Raji (cell line): ENCODE results near the gene MESD.

ENCODE experiments used
- POLR2A ChIP-seq: IDR thresholded peaks from 2 replicates; pipeline ENCODE4 v1.6.1; 2011; ENCODE audit warnings: low read depth, low read length, control low read depth; ENCODE audit not compliant: insufficient read depth

MESD gene

DNA sequence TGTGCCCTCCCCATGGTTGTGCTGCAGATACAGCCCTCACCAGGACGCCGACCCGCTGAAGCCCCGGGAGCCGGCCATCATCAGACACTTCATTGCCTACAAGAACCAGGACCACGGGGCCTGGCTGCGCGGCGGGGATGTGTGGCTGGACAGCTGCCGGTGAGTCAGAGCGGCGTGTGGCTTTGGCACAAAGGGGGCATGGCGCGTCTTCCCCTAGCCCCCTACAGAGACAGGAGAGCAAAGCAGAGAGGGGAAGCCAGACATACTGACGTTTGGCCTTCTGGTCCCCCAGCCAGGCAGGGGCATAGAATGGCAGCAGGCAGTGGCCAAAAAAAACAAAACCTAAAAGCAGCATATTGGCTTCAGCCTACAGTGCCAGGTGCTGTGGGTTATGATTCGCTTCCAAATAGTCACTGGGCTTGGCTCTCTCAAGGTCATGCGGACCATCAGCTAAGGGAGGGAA, 64.0 kb downstream of the MESD start:
- no peak for TF ChIP-seq POLR2A

DNA sequence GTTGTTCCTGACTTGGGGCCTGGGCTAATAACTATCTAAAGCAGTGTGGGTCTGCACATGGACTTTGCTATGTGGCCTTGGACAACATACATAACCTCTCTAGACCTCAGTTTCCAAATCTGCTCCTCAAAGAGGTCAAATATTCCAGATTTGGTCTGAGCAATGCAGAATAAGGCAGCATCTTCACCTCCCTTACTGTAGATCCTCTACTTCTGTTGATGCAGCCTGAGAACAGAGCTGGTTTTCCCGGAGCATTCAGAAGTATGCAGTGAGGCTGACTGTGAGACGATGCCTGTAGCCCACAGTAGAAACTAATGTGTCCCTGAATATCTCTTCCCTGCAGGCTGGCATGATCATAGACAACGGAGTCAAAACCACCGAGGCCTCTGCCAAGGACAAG, 65.3 kb downstream of the MESD start:
- no peak for TF ChIP-seq POLR2A

- TF ChIP-seq POLR2A, result no peak
Observed at GRCh38 chr15:80923668-80924067, 66.0 kb downstream of the MESD start.

DNA sequence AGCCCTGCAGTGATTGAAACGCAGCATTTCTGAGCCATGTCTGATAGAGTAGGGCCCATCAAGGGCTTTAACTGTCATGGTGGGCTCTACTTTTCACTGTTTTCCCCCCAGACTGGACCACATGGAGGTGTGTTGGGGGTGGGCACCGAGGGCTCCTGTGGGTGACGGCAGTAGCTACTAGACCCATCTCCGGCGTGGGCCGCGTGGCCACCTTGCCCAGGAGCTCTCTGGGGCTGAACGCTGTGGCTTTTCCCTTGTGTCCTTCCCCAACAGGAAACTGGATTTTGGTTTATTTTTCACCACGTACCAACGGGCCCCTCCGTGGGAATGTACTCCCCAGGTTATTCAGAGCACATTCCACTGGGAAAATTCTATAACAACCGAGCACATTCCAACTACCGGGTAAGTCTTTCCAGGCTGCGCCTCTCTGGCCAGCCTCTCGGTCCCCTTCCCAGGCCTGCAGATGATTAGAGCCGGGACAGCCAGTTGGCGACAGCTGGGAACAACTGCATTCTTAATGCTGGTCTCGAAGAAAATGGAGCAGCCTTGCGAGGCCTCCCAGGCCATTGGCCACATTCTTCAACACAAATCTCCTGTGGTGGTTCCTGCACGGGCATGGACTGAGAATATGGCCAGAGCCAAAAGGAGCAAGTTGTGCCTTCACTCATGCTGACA, 67.7 kb downstream of the MESD start:
- no peak for TF ChIP-seq POLR2A

- no peak for TF ChIP-seq POLR2A
Observed at GRCh38 chr15:80920271-80920699, 69.3 kb downstream of the MESD start.

DNA sequence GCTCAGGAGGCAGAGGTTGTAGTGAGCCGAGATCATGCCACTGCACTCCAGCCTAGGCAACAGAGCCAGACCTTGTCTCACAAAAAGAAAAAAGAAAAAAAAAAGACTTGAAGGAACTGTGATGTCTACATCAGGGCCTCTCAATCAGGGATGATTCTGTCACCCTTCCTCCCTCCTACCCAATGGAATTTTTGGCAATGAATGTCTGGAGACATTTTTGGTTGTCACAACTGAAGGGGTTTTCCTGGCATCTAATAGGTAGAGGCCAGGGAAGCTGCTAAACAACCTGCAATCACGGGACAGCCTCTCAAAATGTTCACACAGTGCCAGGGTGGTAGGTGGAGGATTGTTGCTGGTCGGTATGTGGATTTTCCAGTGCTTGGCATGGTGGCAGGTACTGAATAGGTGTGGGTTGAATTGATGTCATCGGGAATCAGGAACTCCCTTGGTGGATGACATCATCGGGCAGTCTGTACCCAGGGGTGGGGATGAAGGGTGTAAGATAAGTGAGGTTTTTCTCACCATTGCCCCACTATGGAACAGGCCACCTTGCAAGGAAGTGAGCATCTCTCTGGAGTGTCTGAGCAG, 71.3 kb downstream of the MESD start:
- TF ChIP-seq POLR2A, result no peak

DNA sequence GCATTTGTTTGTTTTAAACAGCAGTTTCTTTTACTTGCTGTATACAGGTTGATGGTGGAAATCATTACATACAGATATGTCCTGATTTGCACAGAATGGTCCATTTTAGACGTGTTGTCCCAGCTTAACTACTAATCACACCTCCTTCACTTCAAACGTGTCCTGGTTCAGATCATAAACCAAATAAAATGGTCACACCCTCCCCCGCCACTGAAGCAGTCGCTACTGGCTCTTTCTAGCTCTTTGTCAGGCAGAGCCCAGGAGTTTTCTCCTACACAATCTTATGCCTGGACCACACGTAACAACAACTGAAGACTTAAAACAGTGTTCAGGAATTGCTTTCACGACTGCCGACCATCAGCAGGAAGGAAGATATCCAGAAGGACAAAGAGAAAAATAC, 73.6 kb downstream of the MESD start:
- no peak for TF ChIP-seq POLR2A

- no peak for TF ChIP-seq POLR2A
Observed at GRCh38 chr15:80915472-80915871, 74.1 kb downstream of the MESD start.

DNA sequence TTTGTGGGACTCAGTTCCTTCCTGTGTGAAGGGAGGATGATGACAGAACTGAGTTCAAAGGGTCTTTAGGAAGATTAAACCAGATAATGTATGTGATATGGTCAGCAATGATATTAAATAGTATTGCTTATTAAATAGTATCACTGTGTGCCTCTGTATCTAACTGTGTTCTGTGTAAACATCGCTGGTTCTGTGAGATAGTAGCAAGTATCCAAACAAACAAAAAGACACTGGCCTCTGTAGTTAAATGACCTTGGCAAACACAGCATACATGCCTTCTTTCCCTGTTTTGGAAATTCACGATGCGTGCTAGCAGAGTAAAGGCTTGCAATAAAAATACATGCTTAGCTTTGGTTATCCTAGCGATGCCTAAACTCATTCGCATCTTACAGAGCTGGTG, 76.1 kb downstream of the MESD start:
- no peak for TF ChIP-seq POLR2A

DNA sequence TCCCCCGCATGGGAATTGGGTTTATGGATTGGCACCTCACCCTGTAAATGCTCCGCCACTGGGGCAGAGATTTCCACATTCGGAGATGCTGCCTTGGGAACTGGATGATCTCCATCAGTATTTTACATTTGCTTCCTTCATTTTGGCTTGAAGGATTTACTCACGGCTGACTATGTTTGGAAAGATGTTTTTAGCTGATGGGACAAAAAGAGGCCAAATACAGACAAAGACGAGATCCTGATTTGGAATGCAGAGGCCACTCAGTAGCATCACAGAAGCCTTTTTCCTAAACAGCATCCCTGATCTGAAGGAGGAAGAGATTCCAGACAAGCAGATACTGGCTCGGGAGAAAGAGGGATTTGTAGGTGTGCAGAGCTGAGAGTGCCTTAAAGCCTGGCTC, 76.9 kb downstream of the MESD start:
- TF ChIP-seq POLR2A, result no peak

GRCh38 chr15:80911821-80912220, 77.8 kb downstream of the MESD start:
- TF ChIP-seq POLR2A, result no peak

- no peak for TF ChIP-seq POLR2A
Observed at GRCh38 chr15:80906159-80906766, 83.4 kb downstream of the MESD start.

DNA sequence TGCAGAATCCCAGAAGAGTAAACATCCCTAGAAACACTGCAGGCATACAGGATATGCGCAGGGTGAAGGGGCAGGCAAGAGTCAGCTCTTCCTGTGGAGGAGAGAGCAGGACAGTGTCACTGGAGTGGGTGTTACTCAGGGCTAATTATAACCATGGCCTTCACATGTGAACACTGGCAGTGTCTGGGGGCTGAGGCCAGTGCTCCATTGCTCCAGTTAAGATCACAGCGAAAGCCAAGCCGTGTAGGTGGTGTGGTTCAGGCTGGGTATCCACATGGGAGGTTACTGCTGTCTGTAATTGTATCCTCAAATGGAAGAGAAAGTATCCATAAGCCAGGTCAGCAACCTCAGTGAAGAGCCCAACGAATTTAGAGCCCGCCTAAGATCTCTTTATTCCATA, 84.6 kb downstream of the MESD start:
- TF ChIP-seq POLR2A, result no peak

- TF ChIP-seq POLR2A, result no peak
Observed at GRCh38 chr15:80902298-80902801, 87.3 kb downstream of the MESD start.

- no peak for TF ChIP-seq POLR2A
Observed at GRCh38 chr15:80898040-80898439, 91.6 kb downstream of the MESD start.
